ENCODE data around the gene GPHN.

The GPHN gene

DNA sequence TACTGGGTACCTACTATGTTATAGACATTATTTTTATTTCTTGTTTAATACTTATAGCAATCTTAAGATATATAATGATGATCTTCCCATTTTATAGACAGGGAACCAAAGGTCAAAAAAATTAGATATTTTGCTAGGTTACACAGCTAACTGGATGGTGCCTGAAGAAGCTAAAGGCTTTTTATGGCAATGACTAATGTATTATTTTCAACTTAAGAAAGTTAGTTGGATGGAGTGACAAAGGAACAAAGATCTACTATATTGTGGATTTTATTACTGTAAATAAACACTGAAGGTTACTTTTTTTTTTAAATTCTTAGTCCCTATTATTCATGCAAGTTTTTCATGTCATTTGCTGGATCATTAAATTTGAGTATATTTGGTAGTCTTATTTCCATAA lies 227.9 kb downstream of the GPHN start:
- Histone ChIP-seq H3K36me3 (ENCODE audit: control insufficient read depth in 2 of 2, insufficient read depth in 2 of 2, low read length in 2 of 2) (no peaks in the 10 kb centered on the region), H3K9me3 (ENCODE audit: control insufficient read depth in 2 of 2, low read length in 2 of 2) (peaks cover under 1 to 2% of the 10 kb centered on the region in 2 donors)

DNA sequence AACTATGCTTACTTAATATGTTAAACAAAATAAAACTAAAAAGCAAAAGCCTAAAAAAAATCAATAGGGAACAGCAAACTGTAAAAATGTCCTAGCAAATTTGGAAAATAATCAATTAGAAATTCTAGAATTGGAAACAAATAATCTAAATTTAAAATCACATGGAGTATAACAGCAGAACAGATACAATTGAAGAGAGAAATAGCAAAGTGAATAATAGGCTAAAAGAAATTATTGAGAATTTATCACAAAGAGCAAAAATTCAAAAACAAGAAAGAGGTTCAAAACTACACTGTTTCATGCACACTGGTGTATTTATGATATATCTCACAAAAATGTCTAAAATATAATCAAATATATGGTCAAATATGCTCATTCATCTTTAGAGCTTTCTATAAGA lies 231.9 kb downstream of the GPHN start:
- H3K27ac ChIP-seq (ENCODE audit: low read depth in 2 of 2, low read length in 2 of 2), result no peak overlapping the region
- no peaks in the 10 kb centered on the region for H3K27me3 ChIP-seq (ENCODE audit: control insufficient read depth in 2 of 2, insufficient read depth in 2 of 2, low read length in 2 of 2)
- H3K4me3 ChIP-seq (ENCODE audit: low read length in 2 of 2), result no peak overlapping the region
- no peaks in the 10 kb centered on the region for H3K36me3 ChIP-seq (ENCODE audit: control insufficient read depth in 2 of 2, insufficient read depth in 2 of 2, low read length in 2 of 2)
- H3K9me3 ChIP-seq (ENCODE audit: control insufficient read depth in 2 of 2, low read length in 2 of 2), result no peaks in the 10 kb centered on the region
- H3K4me1 ChIP-seq (ENCODE audit: control insufficient read depth in 2 of 2, insufficient read depth in 2 of 2, low read length in 2 of 2), result no peaks in the 10 kb centered on the region
- no peak overlapping the region for H3K9ac ChIP-seq (ENCODE audit: low read depth in 1 of 2, low read length in 2 of 2)

More for the DNA sequence above, 227.9 kb downstream of the GPHN start:
- no peaks in the 10 kb centered on the region for H3K4me1 ChIP-seq (ENCODE audit: control insufficient read depth in 2 of 2, insufficient read depth in 2 of 2, low read length in 2 of 2)
- no peak overlapping the region for H3K9ac ChIP-seq (ENCODE audit: low read depth in 1 of 2, low read length in 2 of 2)
- H3K27ac ChIP-seq (ENCODE audit: low read depth in 2 of 2, low read length in 2 of 2), result no peak overlapping the region
- no peaks in the 10 kb centered on the region for H3K27me3 ChIP-seq (ENCODE audit: control insufficient read depth in 2 of 2, insufficient read depth in 2 of 2, low read length in 2 of 2)
- H3K4me3 ChIP-seq (ENCODE audit: low read length in 2 of 2), result no peak overlapping the region

DNA sequence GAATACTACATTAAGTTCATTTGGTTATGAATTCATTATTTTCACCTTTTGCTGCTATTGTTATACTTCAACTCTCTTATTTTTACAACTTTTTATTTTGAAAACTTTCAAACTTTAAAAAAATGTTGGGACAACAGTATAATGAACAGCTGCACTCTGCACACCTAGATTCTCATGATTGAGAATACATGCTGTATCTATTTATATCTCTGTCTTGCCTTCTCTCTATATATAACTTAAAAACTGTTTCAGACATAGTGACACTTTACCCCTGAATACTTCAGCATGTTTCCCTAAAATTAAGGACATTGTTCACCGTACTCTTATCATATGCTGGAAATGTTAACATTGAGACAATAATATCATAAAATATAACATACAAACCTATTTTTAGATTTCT lies 237.1 kb downstream of the GPHN start:
- Histone ChIP-seq H3K27ac (ENCODE audit: low read depth in 2 of 2, low read length in 2 of 2) (no peak overlapping the region), H3K9me3 (ENCODE audit: control insufficient read depth in 2 of 2, low read length in 2 of 2) (no peaks in the 10 kb centered on the region), H3K4me3 (ENCODE audit: low read length in 2 of 2) (no peak overlapping the region), H3K4me1 (ENCODE audit: control insufficient read depth in 2 of 2, insufficient read depth in 2 of 2, low read length in 2 of 2) (peaks cover 0 to 3% of the 10 kb centered on the region in 2 donors), H3K36me3 (ENCODE audit: control insufficient read depth in 2 of 2, insufficient read depth in 2 of 2, low read length in 2 of 2) (no peaks in the 10 kb centered on the region), H3K9ac (ENCODE audit: low read depth in 1 of 2, low read length in 2 of 2) (no peak overlapping the region), H3K27me3 (ENCODE audit: control insufficient read depth in 2 of 2, insufficient read depth in 2 of 2, low read length in 2 of 2) (no peaks in the 10 kb centered on the region)

DNA sequence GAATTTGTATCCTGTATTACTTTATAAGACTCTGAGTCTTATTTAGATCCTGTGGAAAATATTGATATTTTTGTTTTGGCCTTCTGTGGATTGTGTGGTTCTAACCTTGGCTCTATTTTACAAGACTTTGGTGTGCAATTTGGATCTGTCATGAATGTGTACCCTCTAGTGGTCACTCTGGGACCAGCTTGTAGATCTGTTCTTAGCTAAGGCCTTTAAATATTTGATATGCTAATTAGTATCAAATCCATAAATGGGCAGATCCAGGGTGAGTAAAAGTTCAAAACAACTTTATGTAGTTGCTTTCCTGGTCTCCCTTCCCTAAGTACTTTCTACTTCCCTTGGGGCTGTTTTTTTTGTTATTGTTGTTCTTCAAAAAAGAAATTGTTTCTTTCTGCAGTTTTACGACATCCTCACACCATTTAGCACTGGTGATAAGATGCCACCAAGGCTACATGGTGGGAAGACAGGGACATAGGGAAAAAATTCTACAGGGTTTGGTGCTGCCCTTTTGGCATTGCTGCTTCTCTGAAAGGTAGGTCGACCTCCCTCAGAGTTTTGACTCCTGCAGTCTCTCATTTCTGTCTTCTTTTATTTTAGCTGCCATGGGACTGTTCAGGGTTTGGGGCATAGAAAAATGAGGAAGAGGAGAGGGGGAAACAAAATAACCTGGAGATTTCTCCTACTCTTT lies 238.5 kb downstream of the GPHN start:
- Histone ChIP-seq H3K27ac (ENCODE audit: low read depth in 2 of 2, low read length in 2 of 2) (no peak overlapping the region), H3K9ac (ENCODE audit: low read depth in 1 of 2, low read length in 2 of 2) (no peak overlapping the region), H3K4me1 (ENCODE audit: control insufficient read depth in 2 of 2, insufficient read depth in 2 of 2, low read length in 2 of 2) (peaks cover 0 to 3% of the 10 kb centered on the region in 2 donors), H3K9me3 (ENCODE audit: control insufficient read depth in 2 of 2, low read length in 2 of 2) (no peaks in the 10 kb centered on the region), H3K27me3 (ENCODE audit: control insufficient read depth in 2 of 2, insufficient read depth in 2 of 2, low read length in 2 of 2) (no peaks in the 10 kb centered on the region), H3K4me3 (ENCODE audit: low read length in 2 of 2) (no peak overlapping the region), H3K36me3 (ENCODE audit: control insufficient read depth in 2 of 2, insufficient read depth in 2 of 2, low read length in 2 of 2) (no peaks in the 10 kb centered on the region)

DNA sequence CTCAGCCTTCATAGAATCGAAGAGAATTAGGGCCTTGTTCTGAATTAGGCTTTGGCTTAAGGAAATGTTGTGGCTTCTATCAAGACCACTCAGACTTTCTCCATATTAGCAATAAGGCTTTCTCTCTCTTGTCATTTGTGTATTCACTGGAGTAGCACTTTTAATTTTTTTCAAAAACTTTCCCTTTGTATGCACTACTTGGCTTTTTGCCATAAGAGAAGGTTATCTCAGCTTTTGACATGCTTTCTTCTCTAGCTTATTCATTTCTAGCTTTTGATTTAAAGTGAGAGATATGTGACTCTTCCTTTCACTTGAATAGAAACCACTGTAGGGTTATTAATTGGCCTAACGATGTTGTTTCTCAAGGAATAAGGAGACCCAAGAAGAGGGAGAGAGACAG lies 244.2 kb downstream of the GPHN start:
- Histone ChIP-seq H3K27me3 (ENCODE audit: control insufficient read depth in 2 of 2, insufficient read depth in 2 of 2, low read length in 2 of 2) (no peaks in the 10 kb centered on the region), H3K4me3 (ENCODE audit: low read length in 2 of 2) (no peak overlapping the region)

DNA sequence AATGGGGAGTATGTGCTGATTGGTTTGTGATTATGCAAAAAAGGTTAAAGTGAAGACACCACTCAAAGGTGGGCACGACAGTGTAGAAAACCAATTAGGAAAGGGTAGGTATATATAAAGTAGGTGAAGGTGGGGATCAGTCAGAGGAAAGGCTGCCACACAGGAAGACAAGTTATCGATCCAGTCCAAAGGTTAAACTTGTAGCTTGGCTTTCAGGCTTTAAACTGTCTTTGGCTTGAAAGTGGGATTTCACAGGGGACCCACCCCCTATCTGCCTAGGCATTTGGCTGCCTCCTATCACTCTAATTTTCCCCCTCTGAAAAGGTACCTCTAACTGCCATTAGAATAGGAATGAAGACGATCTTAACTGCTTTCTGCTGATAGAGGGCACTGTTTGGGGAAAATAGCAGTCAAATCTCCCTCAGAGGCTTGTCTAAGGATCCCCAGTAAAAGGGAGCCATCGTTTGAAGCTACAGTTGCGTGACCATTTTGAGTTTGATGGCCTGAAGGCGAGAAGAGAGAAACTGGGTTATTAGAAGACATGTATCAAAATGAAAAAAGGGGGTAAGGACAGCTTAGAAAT lies 250.2 kb downstream of the GPHN start:
- Histone ChIP-seq H3K27ac (ENCODE audit: low read depth in 2 of 2, low read length in 2 of 2) (no peak overlapping the region), H3K4me1 (ENCODE audit: control insufficient read depth in 2 of 2, insufficient read depth in 2 of 2, low read length in 2 of 2) (no peaks in the 10 kb centered on the region), H3K27me3 (ENCODE audit: control insufficient read depth in 2 of 2, insufficient read depth in 2 of 2, low read length in 2 of 2) (no peaks in the 10 kb centered on the region), H3K36me3 (ENCODE audit: control insufficient read depth in 2 of 2, insufficient read depth in 2 of 2, low read length in 2 of 2) (no peaks in the 10 kb centered on the region), H3K4me3 (ENCODE audit: low read length in 2 of 2) (no peak overlapping the region), H3K9me3 (ENCODE audit: control insufficient read depth in 2 of 2, low read length in 2 of 2) (no peaks in the 10 kb centered on the region), H3K9ac (ENCODE audit: low read depth in 1 of 2, low read length in 2 of 2) (no peak overlapping the region)

More for the DNA sequence above, 244.2 kb downstream of the GPHN start:
- H3K4me1 ChIP-seq (ENCODE audit: control insufficient read depth in 2 of 2, insufficient read depth in 2 of 2, low read length in 2 of 2), result no peaks in the 10 kb centered on the region
- H3K36me3 ChIP-seq (ENCODE audit: control insufficient read depth in 2 of 2, insufficient read depth in 2 of 2, low read length in 2 of 2), result no peaks in the 10 kb centered on the region
- H3K9me3 ChIP-seq (ENCODE audit: control insufficient read depth in 2 of 2, low read length in 2 of 2), result no peaks in the 10 kb centered on the region
- H3K9ac ChIP-seq (ENCODE audit: low read depth in 1 of 2, low read length in 2 of 2), result no peak overlapping the region
- no peak overlapping the region for H3K27ac ChIP-seq (ENCODE audit: low read depth in 2 of 2, low read length in 2 of 2)

DNA sequence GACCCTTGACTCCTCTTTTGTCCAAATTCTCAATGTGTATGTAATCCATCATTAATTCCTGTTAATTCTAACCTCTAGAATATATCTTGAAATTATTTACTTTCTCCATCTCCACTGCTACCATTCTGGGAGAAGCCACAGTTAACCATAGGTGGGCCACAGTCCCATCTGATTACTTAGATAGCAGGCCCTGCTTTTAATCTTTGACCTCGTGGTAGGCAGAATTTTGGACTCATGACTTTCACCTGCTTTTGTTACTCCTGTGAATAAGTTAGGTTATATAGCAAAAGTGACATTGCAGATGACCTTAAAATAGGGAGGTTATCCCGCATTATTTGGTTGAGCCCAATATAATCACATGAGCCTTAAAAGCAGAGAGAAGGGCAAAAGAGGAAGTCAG lies 264.2 kb downstream of the GPHN start:
- Histone ChIP-seq H3K9me3 (ENCODE audit: control insufficient read depth in 2 of 2, low read length in 2 of 2) (no peaks in the 10 kb centered on the region), H3K27ac (ENCODE audit: low read depth in 2 of 2, low read length in 2 of 2) (no peak overlapping the region), H3K9ac (ENCODE audit: low read depth in 1 of 2, low read length in 2 of 2) (no peak overlapping the region), H3K27me3 (ENCODE audit: control insufficient read depth in 2 of 2, insufficient read depth in 2 of 2, low read length in 2 of 2) (no peaks in the 10 kb centered on the region), H3K4me1 (ENCODE audit: control insufficient read depth in 2 of 2, insufficient read depth in 2 of 2, low read length in 2 of 2) (no peaks in the 10 kb centered on the region), H3K36me3 (ENCODE audit: control insufficient read depth in 2 of 2, insufficient read depth in 2 of 2, low read length in 2 of 2) (no peaks in the 10 kb centered on the region), H3K4me3 (ENCODE audit: low read length in 2 of 2) (no peak overlapping the region)

DNA sequence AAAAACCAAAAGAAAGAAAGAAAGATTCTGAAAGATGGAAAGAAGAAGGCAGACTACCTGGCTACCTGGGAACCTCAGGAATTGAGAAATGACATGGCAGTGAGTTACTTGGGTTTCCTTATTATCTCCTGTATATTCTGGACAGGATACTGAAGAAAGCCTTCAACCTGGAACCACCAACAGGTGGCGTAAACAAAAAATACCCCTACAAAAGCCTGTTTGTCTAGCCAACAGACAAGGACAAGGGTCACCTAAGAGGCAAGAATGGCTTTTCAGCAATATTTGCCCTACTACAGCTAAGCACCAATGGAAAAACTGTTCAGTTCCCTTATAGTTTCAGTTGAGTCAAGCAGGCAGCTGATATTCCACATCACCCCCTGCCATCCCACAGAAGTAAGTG lies 274.9 kb downstream of the GPHN start:
- Histone ChIP-seq H3K36me3 (ENCODE audit: control insufficient read depth in 2 of 2, insufficient read depth in 2 of 2, low read length in 2 of 2) (no peaks in the 10 kb centered on the region), H3K27me3 (ENCODE audit: control insufficient read depth in 2 of 2, insufficient read depth in 2 of 2, low read length in 2 of 2) (no peaks in the 10 kb centered on the region), H3K9me3 (ENCODE audit: control insufficient read depth in 2 of 2, low read length in 2 of 2) (no peaks in the 10 kb centered on the region), H3K4me3 (ENCODE audit: low read length in 2 of 2) (no peak overlapping the region), H3K4me1 (ENCODE audit: control insufficient read depth in 2 of 2, insufficient read depth in 2 of 2, low read length in 2 of 2) (no peaks in the 10 kb centered on the region), H3K27ac (ENCODE audit: low read depth in 2 of 2, low read length in 2 of 2) (no peak overlapping the region), H3K9ac (ENCODE audit: low read depth in 1 of 2, low read length in 2 of 2) (no peak overlapping the region)

DNA sequence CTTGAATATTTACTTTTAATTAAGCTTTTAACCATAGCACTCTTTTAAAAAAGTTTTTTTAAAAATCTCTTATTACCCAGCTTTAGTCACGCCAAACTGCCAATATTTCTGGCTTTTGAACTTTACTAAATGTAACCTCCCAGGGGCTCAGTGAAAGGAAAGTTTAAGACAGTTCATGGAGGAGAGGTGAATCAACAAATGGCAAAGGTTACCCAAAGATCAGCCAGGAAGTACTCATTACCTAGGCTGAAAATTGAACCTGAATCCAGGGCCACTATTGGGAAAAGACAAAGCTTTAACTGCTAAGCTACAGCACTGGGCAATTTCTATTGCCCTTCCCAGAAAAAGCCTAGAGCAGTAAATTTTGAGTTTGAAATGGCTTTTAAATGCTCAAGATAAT lies 282.2 kb downstream of the GPHN start:
- Histone ChIP-seq H3K4me3 (ENCODE audit: low read length in 2 of 2) (no peak overlapping the region), H3K36me3 (ENCODE audit: control insufficient read depth in 2 of 2, insufficient read depth in 2 of 2, low read length in 2 of 2) (no peaks in the 10 kb centered on the region), H3K27ac (ENCODE audit: low read depth in 2 of 2, low read length in 2 of 2) (no peak overlapping the region), H3K27me3 (ENCODE audit: control insufficient read depth in 2 of 2, insufficient read depth in 2 of 2, low read length in 2 of 2) (no peaks in the 10 kb centered on the region), H3K9ac (ENCODE audit: low read depth in 1 of 2, low read length in 2 of 2) (no peak overlapping the region), H3K4me1 (ENCODE audit: control insufficient read depth in 2 of 2, insufficient read depth in 2 of 2, low read length in 2 of 2) (no peaks in the 10 kb centered on the region), H3K9me3 (ENCODE audit: control insufficient read depth in 2 of 2, low read length in 2 of 2) (peaks cover 0 to 2% of the 10 kb centered on the region in 2 donors)

DNA sequence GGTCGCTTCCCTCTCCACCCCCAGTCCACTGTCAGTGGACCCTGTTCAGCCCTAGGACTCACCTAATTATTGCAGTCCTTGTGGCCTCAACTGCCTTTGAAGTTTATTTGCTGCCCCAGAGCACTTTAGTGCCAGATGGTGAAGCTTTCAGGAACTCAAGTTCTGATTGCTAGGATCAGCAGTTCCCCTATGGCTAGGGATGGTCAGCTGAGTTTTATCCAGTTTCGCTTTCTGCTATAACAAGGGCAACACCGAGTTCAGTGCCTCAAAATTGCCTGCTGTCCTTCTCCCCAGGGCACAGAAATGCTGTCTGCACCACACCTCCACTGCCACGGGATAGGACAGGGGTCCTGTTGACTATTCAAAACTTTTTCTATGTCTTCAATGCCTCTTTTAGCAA lies 295.0 kb downstream of the GPHN start:
- no peak overlapping the region for H3K27ac ChIP-seq (ENCODE audit: low read depth in 2 of 2, low read length in 2 of 2)
- no peak overlapping the region for H3K4me3 ChIP-seq (ENCODE audit: low read length in 2 of 2)
- H3K9me3 ChIP-seq (ENCODE audit: control insufficient read depth in 2 of 2, low read length in 2 of 2), result peaks cover 0 to 4% of the 10 kb centered on the region in 2 donors
- H3K4me1 ChIP-seq (ENCODE audit: control insufficient read depth in 2 of 2, insufficient read depth in 2 of 2, low read length in 2 of 2), result no peaks in the 10 kb centered on the region
- peaks cover 0 to 2% of the 10 kb centered on the region in 2 donors for H3K36me3 ChIP-seq (ENCODE audit: control insufficient read depth in 2 of 2, insufficient read depth in 2 of 2, low read length in 2 of 2)
- no peaks in the 10 kb centered on the region for H3K27me3 ChIP-seq (ENCODE audit: control insufficient read depth in 2 of 2, insufficient read depth in 2 of 2, low read length in 2 of 2)
- no peak overlapping the region for H3K9ac ChIP-seq (ENCODE audit: low read depth in 1 of 2, low read length in 2 of 2)

Measured in mucosa of rectum (tissue), 2 donors.